Measurements from ENCODE around the gene KRTAP6-2.

GRCh38 chr21:30612132-30612531, 13.4 kb upstream of the KRTAP6-2 start:
- TF ChIP-seq CTCF (IDR thresholded peaks at IDR 0.05) (no peak), POLR2A (IDR thresholded peaks at IDR 0.05) (no peak)

All from upper lobe of left lung (tissue), 4 donors.